HG02852 (cell line): ENCODE results near the gene PRDX3.
"Not testable (repeated sequence)": the region's sequence is repeated elsewhere in the genome, so short reads cannot be mapped to it uniquely, and the experiment has no call there.

Experiments
- ATAC-seq: cut with Tn5 transposase; IDR thresholded peaks from one replicate; pipeline ENCODE4 v1.9.1; 2021; ENCODE audit warnings: mild to moderate bottlenecking, moderate library complexity; ENCODE audit not compliant: unreplicated experiment

Gene PRDX3

GRCh38 chr10:119206603-119207365 lies 28.2 kb upstream of the PRDX3 start:
- ATAC-seq = peak; percentile 61

- ATAC-seq = peak; percentile 23
Measured at GRCh38 chr10:119205894-119206602, 27.4 kb upstream of the PRDX3 start.

- ATAC-seq = no peak
Measured at GRCh38 chr10:119203006-119203405, 24.4 kb upstream of the PRDX3 start.

GRCh38 chr10:119201233-119201632 lies 22.6 kb upstream of the PRDX3 start:
- ATAC-seq = no peak

- ATAC-seq = peak; percentile 65
Measured at GRCh38 chr10:119199231-119199992, 20.8 kb upstream of the PRDX3 start.

- ATAC-seq = no peak
Measured at GRCh38 chr10:119198438-119198837, 19.8 kb upstream of the PRDX3 start.

- no peak for ATAC-seq
Measured at GRCh38 chr10:119197921-119198320, 19.3 kb upstream of the PRDX3 start.

GRCh38 chr10:119191881-119192280 lies 13.3 kb upstream of the PRDX3 start:
- ATAC-seq = no peak

- no peak for ATAC-seq
Measured at GRCh38 chr10:119190954-119191785, 12.6 kb upstream of the PRDX3 start.

- ATAC-seq = no peak
Measured at GRCh38 chr10:119190353-119190752, 11.7 kb upstream of the PRDX3 start.

- no peak for ATAC-seq
Measured at GRCh38 chr10:119189811-119190282, 11.2 kb upstream of the PRDX3 start.

GRCh38 chr10:119183664-119184412 lies 5.2 kb upstream of the PRDX3 start:
- no peak for ATAC-seq

- ATAC-seq = not testable (repeated sequence)
Measured at GRCh38 chr10:119180850-119181400, 2.3 kb upstream of the PRDX3 start.

GRCh38 chr10:119177708-119178371 lies 772 bp downstream of the PRDX3 start:
- peak; percentile 22 for ATAC-seq

GRCh38 chr10:119176166-119176565 lies 2.4 kb downstream of the PRDX3 start:
- ATAC-seq = no peak

GRCh38 chr10:119174109-119174508 lies 4.5 kb downstream of the PRDX3 start:
- no peak for ATAC-seq

- no peak for ATAC-seq
Measured at GRCh38 chr10:119167041-119167440, 11.6 kb downstream of the PRDX3 start.

- no peak for ATAC-seq
Measured at GRCh38 chr10:119166564-119166963, 12.0 kb downstream of the PRDX3 start.

- ATAC-seq = peak; percentile 3
Measured at GRCh38 chr10:119166118-119166500, 12.5 kb downstream of the PRDX3 start.
